GM10266 (cell line): ENCODE data around the gene APH1A.
"Not testable (repeated sequence)": the region's sequence is repeated elsewhere in the genome, so short reads cannot be mapped to it uniquely, and the experiment has no call there.

ENCODE experiments used
- DNase-seq: peaks from one replicate; pipeline ENCODE4 v3.0.0; 2012; ENCODE audit errors: extremely low spot score
- CTCF ChIP-seq: IDR thresholded peaks from 2 replicates; pipeline ENCODE4 v1.5.1; 2012; ENCODE audit warnings: mild to moderate bottlenecking, low read depth; ENCODE audit not compliant: control insufficient read depth, insufficient read depth; ENCODE audit errors: missing control alignments

The APH1A gene

DNA sequence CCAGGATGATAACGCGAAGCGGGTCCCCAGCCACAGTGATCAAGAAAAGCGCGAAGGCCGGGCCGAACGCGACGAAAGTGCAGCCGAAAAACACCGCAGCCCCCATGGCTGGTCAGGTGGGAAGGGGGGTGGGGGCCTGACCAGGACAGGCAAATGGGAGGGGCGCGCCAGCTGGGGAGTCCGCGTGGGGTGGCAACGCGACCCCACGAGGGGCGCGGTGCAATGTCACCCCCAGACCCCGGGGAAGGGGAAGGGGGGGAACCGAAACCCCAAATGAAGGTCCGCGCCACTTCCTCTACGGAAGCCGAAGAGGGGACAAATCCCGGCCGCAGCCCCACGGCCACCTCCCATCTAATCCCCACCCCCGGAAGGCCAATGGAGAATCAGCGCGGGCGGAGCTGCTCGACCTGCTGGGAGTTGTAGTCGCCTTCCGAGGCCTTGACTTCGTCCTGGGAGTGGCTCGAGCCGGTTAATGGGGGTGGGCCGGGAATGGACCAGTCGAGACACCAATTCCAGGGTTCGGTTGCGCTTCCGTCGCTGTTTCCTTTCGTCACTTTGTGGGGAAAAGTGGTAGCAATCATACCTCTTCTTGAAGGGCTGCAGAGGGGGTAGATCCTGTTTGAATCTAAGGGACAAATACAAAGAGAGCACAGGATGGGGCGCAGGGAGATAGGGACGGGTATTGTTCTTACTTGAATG lies at the start of gene APH1A:
Gene APH1A (minus strand): TSS at position 312 of the 699 bp plus-strand sequence. CDS start 206 bp downstream, at position 106.
- peak; percentile 94 for DNase-seq
- TF ChIP-seq CTCF: no peak

DNA sequence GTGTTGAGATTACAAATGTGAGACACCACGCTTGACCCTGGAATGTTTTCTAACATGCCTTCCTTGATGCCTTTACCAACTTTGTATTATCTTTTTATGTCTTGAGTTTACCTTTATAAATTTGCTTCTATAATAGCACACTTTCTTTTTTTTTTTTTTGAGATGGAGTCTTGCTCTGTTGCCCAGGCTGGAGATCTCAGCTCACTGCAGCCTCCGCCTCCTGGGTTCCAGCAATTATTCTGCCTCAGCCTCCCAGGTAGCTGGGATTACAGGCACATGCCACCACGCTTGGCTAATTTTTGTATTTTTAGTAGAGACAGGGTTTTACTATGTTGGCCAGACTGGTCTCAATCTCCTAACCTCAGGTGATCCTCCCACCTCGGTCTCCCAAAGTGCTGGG lies 45.9 kb upstream of the APH1A start:
- not testable (repeated sequence) for DNase-seq

DNA sequence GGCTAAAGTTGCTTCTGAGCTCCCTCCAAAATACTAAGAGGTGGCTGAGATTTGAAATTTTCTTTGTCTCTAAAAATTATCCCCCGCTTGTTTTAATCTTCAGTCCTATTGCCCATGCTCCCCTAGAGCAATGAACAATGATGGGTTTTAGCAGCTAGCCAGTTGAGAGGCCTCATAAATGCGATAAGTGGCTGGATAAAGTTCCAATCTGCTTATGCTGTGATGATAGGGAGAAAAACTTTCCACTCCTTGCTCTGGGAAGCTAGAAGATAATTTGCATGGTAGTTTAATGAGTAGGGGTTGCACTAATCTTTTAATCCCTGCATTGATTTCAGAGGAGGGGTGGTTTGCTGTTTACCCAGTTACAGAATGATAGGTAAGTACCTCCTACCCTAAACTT lies 42.9 kb upstream of the APH1A start:
- DNase-seq: no peak
- no peak for TF ChIP-seq CTCF

DNA sequence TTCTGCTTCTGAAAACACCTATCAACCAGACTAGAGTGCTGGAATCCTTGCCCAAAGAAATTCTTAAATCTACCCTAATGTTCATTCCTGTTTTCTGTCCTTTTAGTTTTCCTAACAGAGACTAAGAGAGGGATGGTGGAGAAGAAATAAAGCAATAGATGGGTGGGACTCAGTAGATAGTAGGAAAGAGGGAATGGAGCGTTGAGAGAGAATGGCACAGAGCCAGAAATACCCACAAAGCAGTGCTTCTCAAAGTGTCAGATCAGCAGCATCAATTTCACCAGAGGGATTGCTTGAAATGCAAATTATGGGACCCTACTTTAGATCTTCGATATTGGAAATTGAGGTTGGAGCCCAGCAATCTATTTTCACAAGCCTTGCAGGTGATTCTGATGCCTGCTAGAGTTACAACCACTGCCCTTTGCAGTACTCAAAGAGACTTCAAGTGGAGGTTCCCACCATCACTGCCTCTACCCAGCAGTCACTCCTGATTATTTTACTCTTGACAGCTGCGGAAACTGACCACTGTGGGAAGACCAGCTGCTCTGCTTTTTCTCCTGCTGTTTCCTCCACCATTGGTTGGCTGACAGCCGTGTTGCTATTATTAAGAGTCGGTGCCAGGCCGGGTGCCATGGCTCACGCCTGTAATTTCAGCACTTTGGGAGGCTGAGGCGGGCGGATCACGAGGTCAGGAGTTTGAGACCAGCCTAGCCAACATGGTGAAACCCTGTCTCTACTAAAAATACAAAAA lies 41.1 kb upstream of the APH1A start:
- TF ChIP-seq CTCF: no peak
- no peak for DNase-seq

- not testable (repeated sequence) for DNase-seq
These were observed 39.8 kb upstream of the APH1A start for GRCh38 chr1:150308585-150308984.

DNA sequence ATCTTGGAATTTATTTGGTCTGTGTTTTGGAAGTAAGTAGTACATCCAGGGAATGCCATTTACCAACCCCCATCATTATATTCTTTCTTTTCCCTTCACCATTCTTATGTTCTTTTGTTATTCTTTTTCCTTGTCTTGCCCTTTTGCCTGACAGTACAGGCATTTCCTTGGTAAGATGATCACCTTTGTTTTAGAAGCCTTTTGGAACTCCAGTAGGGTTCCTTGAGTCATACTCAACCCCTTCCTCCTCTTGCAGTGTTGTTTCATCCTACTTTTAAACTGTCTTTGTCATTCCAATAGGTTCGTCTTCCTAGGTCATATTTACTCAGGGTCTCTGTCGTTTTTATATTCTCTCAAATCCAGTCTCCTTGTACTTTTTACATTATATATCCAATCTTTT lies 34.1 kb upstream of the APH1A start:
- DNase-seq: no peak
- no peak for TF ChIP-seq CTCF

GRCh38 chr1:150302338-150302737 lies 33.5 kb upstream of the APH1A start:
- no peak for TF ChIP-seq CTCF
- DNase-seq: no peak

DNA sequence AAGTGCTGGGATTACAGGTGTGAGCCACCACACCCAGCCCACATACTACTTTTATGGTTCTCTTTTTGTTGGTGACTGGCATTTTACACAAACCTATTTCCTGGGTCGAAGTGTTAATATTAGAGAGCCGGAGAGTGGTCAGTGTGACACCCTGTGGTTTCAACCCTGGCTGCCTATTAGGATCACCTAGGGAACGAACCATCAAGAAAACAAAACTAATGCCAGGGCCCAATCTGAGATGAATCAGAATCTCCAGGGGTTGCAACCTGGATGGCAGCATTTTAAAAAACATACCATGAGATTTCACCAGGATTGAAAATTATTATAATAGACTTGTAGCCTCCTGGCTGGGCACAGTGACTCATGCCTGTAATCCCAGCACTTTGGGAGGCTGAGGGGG lies 30.9 kb upstream of the APH1A start:
- no peak for TF ChIP-seq CTCF

More for the DNA sequence above, 30.9 kb upstream of the APH1A start:
- DNase-seq: no peak
